HCT116 (cell line): ENCODE results near the gene AVEN.

Experiments
- CEBPB ChIP-seq: IDR thresholded peaks from 2 replicates; pipeline ENCODE4 v1.6.1; 2012; ENCODE audit warnings: low read depth
- EZH2phosphoT487 ChIP-seq: fragments of 200-600 bp; IDR thresholded peaks from 2 replicates; pipeline ENCODE4 v1.6.1; 2018; ENCODE audit warnings: antibody characterized with exemption, borderline replicate concordance
- POLR2A ChIP-seq: IDR thresholded peaks from 2 replicates; pipeline ENCODE4 v1.7.0; 2011; ENCODE audit warnings: borderline replicate concordance; ENCODE audit not compliant: insufficient read depth, insufficient read length; ENCODE audit errors: extremely low read depth
- SIN3A ChIP-seq: IDR thresholded peaks from 2 replicates; pipeline ENCODE4 v1.6.1; 2012; ENCODE audit warnings: low read depth
- SRF ChIP-seq: IDR thresholded peaks from 2 replicates; pipeline ENCODE4 v1.6.1; 2012; ENCODE audit warnings: low read depth
- YY1 ChIP-seq: IDR thresholded peaks from 2 replicates; pipeline ENCODE4 v1.6.1; 2011; ENCODE audit warnings: low read length, low read depth, moderate library complexity, mild to moderate bottlenecking; ENCODE audit not compliant: insufficient replicate concordance; ENCODE audit errors: extremely low read depth
- ZBTB33 ChIP-seq: IDR thresholded peaks from 2 replicates; pipeline ENCODE4 v1.6.1; 2011; ENCODE audit warnings: mild to moderate bottlenecking, low read length, moderate library complexity; ENCODE audit not compliant: insufficient replicate concordance; ENCODE audit errors: extremely low read depth
- ZNF274 ChIP-seq: fragments of 200-500 bp; sonication (Bioruptor generic); IDR thresholded peaks from 2 replicates; pipeline ENCODE4 v1.6.1; 2014; ENCODE audit warnings: mild to moderate bottlenecking, low read depth, low read length, inconsistent platforms
- TF ChIP-seq, protein P1 (sequence below), 3 experiments: fragments of 200-600 bp in 1 of 3; sonication (generic) in 1 of 3; IDR thresholded peaks in 2 of 3; conservative IDR thresholded peaks in 1 of 3; 2 replicates each; pipeline ENCODE4 v1.5.1; 2012 to 2017; ENCODE audit warnings: low read depth in 2 of 3, low read length in 2 of 3, antibody characterized with exemption in 1 of 3, borderline replicate concordance in 1 of 3, control low read depth in 1 of 3, mild to moderate bottlenecking in 1 of 3, mixed read lengths in 1 of 3, mixed run types in 1 of 3, moderate library complexity in 1 of 3; ENCODE audit not compliant: insufficient read depth in 1 of 3
- TF ChIP-seq, protein P2 (sequence below): IDR thresholded peaks from 2 replicates; pipeline ENCODE4 v1.6.1; 2012; ENCODE audit warnings: low read depth

DNA sequence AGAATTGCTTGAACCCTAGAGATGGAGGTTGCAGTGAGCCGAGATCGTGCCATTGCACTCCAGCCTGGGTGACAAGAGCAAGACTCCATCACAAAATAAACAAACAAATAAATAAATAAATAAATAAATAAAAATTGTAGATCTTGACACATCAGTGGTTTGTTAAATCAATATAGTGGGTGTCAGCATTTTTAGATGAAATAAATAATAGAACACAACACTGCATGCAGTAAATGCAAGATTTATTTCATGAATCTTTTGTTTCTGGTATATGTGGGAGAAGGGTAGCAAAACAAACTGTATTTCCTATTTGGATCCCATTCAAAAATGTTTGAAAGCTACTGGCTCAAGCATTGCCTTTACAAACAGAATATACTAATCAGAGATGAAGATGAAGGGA, 106.3 kb downstream of the AVEN start:
- TF ChIP-seq, protein P1, sequence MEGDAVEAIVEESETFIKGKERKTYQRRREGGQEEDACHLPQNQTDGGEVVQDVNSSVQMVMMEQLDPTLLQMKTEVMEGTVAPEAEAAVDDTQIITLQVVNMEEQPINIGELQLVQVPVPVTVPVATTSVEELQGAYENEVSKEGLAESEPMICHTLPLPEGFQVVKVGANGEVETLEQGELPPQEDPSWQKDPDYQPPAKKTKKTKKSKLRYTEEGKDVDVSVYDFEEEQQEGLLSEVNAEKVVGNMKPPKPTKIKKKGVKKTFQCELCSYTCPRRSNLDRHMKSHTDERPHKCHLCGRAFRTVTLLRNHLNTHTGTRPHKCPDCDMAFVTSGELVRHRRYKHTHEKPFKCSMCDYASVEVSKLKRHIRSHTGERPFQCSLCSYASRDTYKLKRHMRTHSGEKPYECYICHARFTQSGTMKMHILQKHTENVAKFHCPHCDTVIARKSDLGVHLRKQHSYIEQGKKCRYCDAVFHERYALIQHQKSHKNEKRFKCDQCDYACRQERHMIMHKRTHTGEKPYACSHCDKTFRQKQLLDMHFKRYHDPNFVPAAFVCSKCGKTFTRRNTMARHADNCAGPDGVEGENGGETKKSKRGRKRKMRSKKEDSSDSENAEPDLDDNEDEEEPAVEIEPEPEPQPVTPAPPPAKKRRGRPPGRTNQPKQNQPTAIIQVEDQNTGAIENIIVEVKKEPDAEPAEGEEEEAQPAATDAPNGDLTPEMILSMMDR (IDR thresholded peaks at IDR 0.05 in 2 of 3, conservative IDR thresholded peaks at IDR 0.05 in 1 of 3; ENCODE audit: borderline replicate concordance in 1 of 3, insufficient read depth in 1 of 3, low read depth in 2 of 3, low read length in 2 of 3): no peak
- no peak for TF ChIP-seq ZNF274
- TF ChIP-seq EZH2phosphoT487: no peak
- no peak for TF ChIP-seq SRF
- TF ChIP-seq, protein P2, sequence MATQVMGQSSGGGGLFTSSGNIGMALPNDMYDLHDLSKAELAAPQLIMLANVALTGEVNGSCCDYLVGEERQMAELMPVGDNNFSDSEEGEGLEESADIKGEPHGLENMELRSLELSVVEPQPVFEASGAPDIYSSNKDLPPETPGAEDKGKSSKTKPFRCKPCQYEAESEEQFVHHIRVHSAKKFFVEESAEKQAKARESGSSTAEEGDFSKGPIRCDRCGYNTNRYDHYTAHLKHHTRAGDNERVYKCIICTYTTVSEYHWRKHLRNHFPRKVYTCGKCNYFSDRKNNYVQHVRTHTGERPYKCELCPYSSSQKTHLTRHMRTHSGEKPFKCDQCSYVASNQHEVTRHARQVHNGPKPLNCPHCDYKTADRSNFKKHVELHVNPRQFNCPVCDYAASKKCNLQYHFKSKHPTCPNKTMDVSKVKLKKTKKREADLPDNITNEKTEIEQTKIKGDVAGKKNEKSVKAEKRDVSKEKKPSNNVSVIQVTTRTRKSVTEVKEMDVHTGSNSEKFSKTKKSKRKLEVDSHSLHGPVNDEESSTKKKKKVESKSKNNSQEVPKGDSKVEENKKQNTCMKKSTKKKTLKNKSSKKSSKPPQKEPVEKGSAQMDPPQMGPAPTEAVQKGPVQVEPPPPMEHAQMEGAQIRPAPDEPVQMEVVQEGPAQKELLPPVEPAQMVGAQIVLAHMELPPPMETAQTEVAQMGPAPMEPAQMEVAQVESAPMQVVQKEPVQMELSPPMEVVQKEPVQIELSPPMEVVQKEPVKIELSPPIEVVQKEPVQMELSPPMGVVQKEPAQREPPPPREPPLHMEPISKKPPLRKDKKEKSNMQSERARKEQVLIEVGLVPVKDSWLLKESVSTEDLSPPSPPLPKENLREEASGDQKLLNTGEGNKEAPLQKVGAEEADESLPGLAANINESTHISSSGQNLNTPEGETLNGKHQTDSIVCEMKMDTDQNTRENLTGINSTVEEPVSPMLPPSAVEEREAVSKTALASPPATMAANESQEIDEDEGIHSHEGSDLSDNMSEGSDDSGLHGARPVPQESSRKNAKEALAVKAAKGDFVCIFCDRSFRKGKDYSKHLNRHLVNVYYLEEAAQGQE: no peak
- TF ChIP-seq ZBTB33: no peak
- no peak for TF ChIP-seq POLR2A
- TF ChIP-seq SIN3A: no peak
- TF ChIP-seq CEBPB: no peak
- TF ChIP-seq YY1: no peak
